Measurements from ENCODE around the gene RRP7A. TPM values are rescaled to one million over a fixed set of nuclear protein-coding genes. Genes with fewer than 3 reads are reported as not detected.

The RRP7A gene
- total and polyA plus RNA-seq, 12 donors, result 10.3 to 53.9 (median 35.7) TPM

GRCh38 chr22:42493393-42493792 lies 26.2 kb downstream of the RRP7A start:
- no peak for TF ChIP-seq CTCF (IDR thresholded peaks at IDR 0.05)
- TF ChIP-seq POLR2A (IDR thresholded peaks at IDR 0.05), result no peak

GRCh38 chr22:42492323-42492690 lies 27.3 kb downstream of the RRP7A start:
- TF ChIP-seq POLR2A (IDR thresholded peaks at IDR 0.05) (no peak), CTCF (IDR thresholded peaks at IDR 0.05) (no peak)

More at GRCh38 chr22:42493393-42493792, 26.2 kb downstream of the RRP7A start:
- no peak for DNase-seq
- WGBS, 4 donors, result 65 to 84% (median 72%) methylated on average over 6 of the region's 6 CpGs
- intact Hi-C loops (cut with DNase I), result no loop called here
- Histone ChIP-seq H3K4me1 (replicated peaks in 1 of 2) (no peaks in the 10 kb centered on the region), H3K27me3 (no peaks in the 10 kb centered on the region), H3K4me3 (no peak overlapping the region), H3K27ac (no peak overlapping the region), H3K36me3 (replicated peaks in 1 of 2) (no peaks in the 10 kb centered on the region), H3K9me3 (replicated peaks in 1 of 3) (no peaks in the 10 kb centered on the region)

GRCh38 chr22:42490243-42490832 lies 29.3 kb downstream of the RRP7A start:
- H3K9me3 ChIP-seq (replicated peaks in 1 of 3), result no peaks in the 10 kb centered on the region
- intact Hi-C loops (cut with DNase I), result no loop called here
- no peaks in the 10 kb centered on the region for H3K27me3 ChIP-seq
- H3K4me1 ChIP-seq (replicated peaks in 1 of 2), result no peaks in the 10 kb centered on the region
- no peak overlapping the region for H3K4me3 ChIP-seq
- WGBS, 4 donors, result 65 to 76% (median 73%) methylated on average over 8 of the region's 8 CpGs
- no peaks in the 10 kb centered on the region for H3K36me3 ChIP-seq (replicated peaks in 1 of 2)
- DNase-seq, result no peak
- no peak overlapping the region for H3K27ac ChIP-seq
- TF ChIP-seq CTCF (IDR thresholded peaks at IDR 0.05) (no peak), POLR2A (IDR thresholded peaks at IDR 0.05) (no peak)

More at GRCh38 chr22:42492323-42492690, 27.3 kb downstream of the RRP7A start:
- intact Hi-C loops (cut with DNase I), result no loop called here
- 94 to 97% (median 95%) methylated on average over 10 to 18 of the region's 18 CpGs for WGBS, 4 donors
- DNase-seq, result no peak
- no peaks in the 10 kb centered on the region for H3K4me1 ChIP-seq (replicated peaks in 1 of 2)
- H3K9me3 ChIP-seq (replicated peaks in 1 of 3), result no peaks in the 10 kb centered on the region
- H3K36me3 ChIP-seq (replicated peaks in 1 of 2), result no peaks in the 10 kb centered on the region
- no peak overlapping the region for H3K4me3 ChIP-seq
- no peak overlapping the region for H3K27ac ChIP-seq
- no peaks in the 10 kb centered on the region for H3K27me3 ChIP-seq

- Histone ChIP-seq H3K4me1 (replicated peaks in 1 of 2) (no peaks in the 10 kb centered on the region), H3K27ac (no peak overlapping the region), H3K4me3 (no peak overlapping the region), H3K36me3 (replicated peaks in 1 of 2) (no peaks in the 10 kb centered on the region), H3K27me3 (no peaks in the 10 kb centered on the region), H3K9me3 (replicated peaks in 1 of 3) (no peaks in the 10 kb centered on the region)
- WGBS, 4 donors, result 86 to 94% (median 92%) methylated on average over 10 of the region's 10 CpGs
- TF ChIP-seq POLR2A (IDR thresholded peaks at IDR 0.05), result no peak
- no peak for TF ChIP-seq CTCF (IDR thresholded peaks at IDR 0.05)
- DNase-seq, result no peak
- intact Hi-C loops (cut with DNase I), result no loop called here
Observed at GRCh38 chr22:42489000-42489399, 30.6 kb downstream of the RRP7A start.
